ENCODE measurements around the gene KCNA1. TPM values are rescaled to one million over a fixed set of nuclear protein-coding genes. Genes with fewer than 3 reads are reported as not detected.

Gene KCNA1
- total and polyA plus RNA-seq, 8 donors: 0.15 to 5.4 (median 1.9) TPM; not detected in 4

DNA sequence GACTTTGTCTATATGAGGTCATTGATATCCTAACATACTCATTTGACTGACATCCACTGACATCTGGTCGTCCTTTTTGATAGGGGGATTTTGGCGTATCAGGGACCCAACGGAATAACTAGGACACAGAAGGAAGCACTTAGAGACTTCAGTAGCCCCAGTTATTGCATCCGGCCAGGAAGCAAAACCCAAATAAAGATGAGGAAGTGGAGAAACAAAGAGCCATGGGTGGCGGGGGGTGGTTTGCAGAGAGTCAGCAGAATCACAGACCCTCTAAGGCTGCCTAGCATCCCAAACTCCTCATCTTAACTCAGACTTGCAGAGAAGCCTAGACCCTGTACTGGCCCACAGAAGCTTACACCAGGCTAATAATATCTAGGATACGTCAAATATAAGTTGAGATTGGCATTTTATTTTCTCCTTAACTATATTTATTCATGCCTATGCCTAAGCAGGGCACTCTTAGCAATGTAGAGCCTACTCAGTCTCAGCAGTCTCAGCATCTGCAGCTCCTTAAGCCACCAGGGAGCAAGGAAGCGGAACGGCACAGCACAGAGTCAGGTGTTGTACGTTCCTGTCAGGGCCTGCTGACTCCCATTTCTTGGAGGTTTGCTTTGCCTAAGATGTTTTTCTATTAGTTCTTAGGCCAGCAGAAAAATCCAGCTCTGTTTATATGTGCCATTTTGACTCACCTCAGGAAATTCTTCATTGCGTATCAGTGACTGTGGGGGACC lies 45.1 kb downstream of the KCNA1 start:
- Histone ChIP-seq H3K27ac (no peak overlapping the region), H3K9me3 (no peaks in the 10 kb centered on the region), H3K36me3 (no peaks in the 10 kb centered on the region), H3K27me3 (peaks cover 0 to 76% (median 7%) of the 10 kb centered on the region in 3 donors), H3K4me1 (no peaks in the 10 kb centered on the region), H3K4me3 (no peak overlapping the region)
- DNase-seq: no peak
- no peak for TF ChIP-seq CTCF (IDR thresholded peaks at IDR 0.05)
- no peak for TF ChIP-seq EP300 (IDR thresholded peaks at IDR 0.05)
- TF ChIP-seq POLR2AphosphoS5 (IDR thresholded peaks at IDR 0.05): no peak
- no peak for TF ChIP-seq POLR2A (IDR thresholded peaks at IDR 0.05)
- 61 to 73% (median 63%) methylated on average over 10 of the region's 10 CpGs for WGBS, 5 donors
- intact Hi-C loops (cut with DNase I; ENCODE audit: low total_unique reads): no loop called here

- TF ChIP-seq POLR2AphosphoS5 (IDR thresholded peaks at IDR 0.05): no peak
- no peak for TF ChIP-seq EP300 (IDR thresholded peaks at IDR 0.05)
- no peak for TF ChIP-seq POLR2A (IDR thresholded peaks at IDR 0.05)
- no peak for TF ChIP-seq CTCF (IDR thresholded peaks at IDR 0.05)
- intact Hi-C loops (cut with DNase I; ENCODE audit: low total_unique reads): no loop called here
- Histone ChIP-seq H3K36me3 (no peaks in the 10 kb centered on the region), H3K27me3 (peaks cover 0 to 79% (median 5%) of the 10 kb centered on the region in 3 donors), H3K9me3 (no peaks in the 10 kb centered on the region), H3K4me3 (no peak overlapping the region), H3K4me1 (no peaks in the 10 kb centered on the region), H3K27ac (no peak overlapping the region)
- 18 to 31% (median 26%) methylated on average over 2 of the region's 2 CpGs for WGBS, 5 donors
- DNase-seq: peak in 1 of 2 donors; percentile 21
Observed at GRCh38 chr12:4956054-4956453, 46.3 kb downstream of the KCNA1 start.

DNA sequence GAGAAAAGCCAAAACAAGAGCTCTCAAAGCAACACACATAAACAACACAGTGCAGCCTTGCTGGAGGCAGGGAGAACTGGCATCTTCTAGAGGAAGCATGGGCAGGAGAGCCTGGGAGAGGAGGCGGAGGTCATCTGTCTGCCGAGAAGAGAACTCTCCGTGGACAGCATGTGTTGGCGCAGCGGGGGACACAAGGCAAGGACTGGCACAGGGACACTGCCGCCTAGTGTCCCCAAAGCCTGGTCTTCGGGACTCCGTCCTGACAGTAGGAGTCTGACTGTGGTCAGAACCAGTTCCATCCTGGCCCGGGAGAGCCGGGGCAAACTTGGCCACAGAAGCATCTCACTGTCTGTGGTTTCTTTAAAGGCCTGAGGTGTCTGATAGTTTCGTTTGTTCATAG lies 47.3 kb downstream of the KCNA1 start:
- 81 to 85% (median 84%) methylated on average over 11 of the region's 11 CpGs for WGBS, 5 donors
- Histone ChIP-seq H3K36me3 (no peaks in the 10 kb centered on the region), H3K9me3 (no peaks in the 10 kb centered on the region), H3K4me3 (no peak overlapping the region), H3K4me1 (no peaks in the 10 kb centered on the region), H3K27me3 (peaks cover 0 to 72% (median 5%) of the 10 kb centered on the region in 3 donors), H3K27ac (no peak overlapping the region)
- DNase-seq: no peak
- intact Hi-C loops (cut with DNase I; ENCODE audit: low total_unique reads): no loop called here
- TF ChIP-seq POLR2A (IDR thresholded peaks at IDR 0.05): no peak
- TF ChIP-seq EP300 (IDR thresholded peaks at IDR 0.05): no peak
- TF ChIP-seq POLR2AphosphoS5 (IDR thresholded peaks at IDR 0.05): no peak

DNA sequence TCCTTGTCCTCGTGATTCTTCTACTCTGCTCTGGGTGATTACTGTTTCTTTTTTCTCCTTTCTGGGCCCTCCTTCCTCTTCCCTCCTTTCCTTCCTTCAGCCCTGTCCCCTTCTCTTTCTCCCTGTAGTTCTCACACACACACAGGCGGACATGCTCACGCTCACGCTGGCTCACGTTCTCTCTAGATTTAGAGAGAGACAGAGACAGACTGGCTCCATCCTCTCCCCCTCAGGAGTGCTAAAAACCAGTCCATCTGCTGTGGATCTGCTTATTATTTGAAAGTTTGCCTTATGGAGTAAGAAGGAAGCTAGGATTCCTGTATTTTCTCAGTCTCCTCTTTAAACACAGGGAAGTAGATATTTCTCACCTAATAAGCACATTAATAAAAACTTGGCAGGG lies 48.1 kb downstream of the KCNA1 start:
- H3K4me1 ChIP-seq: no peaks in the 10 kb centered on the region
- DNase-seq: peak in 1 of 2 donors; percentile 29
- 66 to 79% (median 72%) methylated on average over 5 of the region's 5 CpGs for WGBS, 5 donors
- TF ChIP-seq EP300 (IDR thresholded peaks at IDR 0.05) (no peak), POLR2AphosphoS5 (IDR thresholded peaks at IDR 0.05) (no peak), CTCF (IDR thresholded peaks at IDR 0.05) (no peak), POLR2A (IDR thresholded peaks at IDR 0.05) (no peak)
- H3K4me3 ChIP-seq: no peak overlapping the region
- intact Hi-C loops (cut with DNase I; ENCODE audit: low total_unique reads): no loop called here
- H3K36me3 ChIP-seq: no peaks in the 10 kb centered on the region
- no peak overlapping the region for H3K27ac ChIP-seq
- no peaks in the 10 kb centered on the region for H3K9me3 ChIP-seq
- H3K27me3 ChIP-seq: peaks cover 0 to 69% (median 5%) of the 10 kb centered on the region in 3 donors
